Measurements from ENCODE around the gene NUB1.

The NUB1 gene

GRCh38 chr7:151339651-151340382 lies 1.8 kb upstream of the NUB1 start:
- TF ChIP-seq CTCF (IDR thresholded peaks at IDR 0.05), result no peak

GRCh38 chr7:151340794-151341356 lies 737 bp upstream of the NUB1 start:
- no peak for TF ChIP-seq CTCF (IDR thresholded peaks at IDR 0.05)

GRCh38 chr7:151342102-151342646 lies 562 bp downstream of the NUB1 start:
- no peak for TF ChIP-seq CTCF (IDR thresholded peaks at IDR 0.05)

- TF ChIP-seq CTCF (IDR thresholded peaks at IDR 0.05), result no peak
Observed at GRCh38 chr7:151342811-151343210, 1.2 kb downstream of the NUB1 start.

- no peak for TF ChIP-seq CTCF (IDR thresholded peaks at IDR 0.05)
Observed at GRCh38 chr7:151343516-151343915, 1.9 kb downstream of the NUB1 start.

- TF ChIP-seq CTCF (IDR thresholded peaks at IDR 0.05), result no peak
Observed at GRCh38 chr7:151345576-151346469, 4.2 kb downstream of the NUB1 start.

GRCh38 chr7:151346470-151346769 lies 4.8 kb downstream of the NUB1 start:
- TF ChIP-seq CTCF (IDR thresholded peaks at IDR 0.05), result no peak
